Stimulated activated CD4-positive, alpha-beta T cell treated with anti-CD3 and anti-CD28 coated beads, Interleukin-4, amount 100 ng/mL, for 48 hours (primary cell): Measurements from ENCODE around the gene AFAP1L1.
"Not testable (repeated sequence)": the region's sequence is repeated elsewhere in the genome, so short reads cannot be mapped to it uniquely, and the experiment has no call there.

Source experiments
- DNase-seq, 2 donors: peaks; one replicate each; pipeline ENCODE4 v3.0.0-alpha.2; 2020; ENCODE audit warnings: low read depth in 2 of 2

The AFAP1L1 gene

DNA sequence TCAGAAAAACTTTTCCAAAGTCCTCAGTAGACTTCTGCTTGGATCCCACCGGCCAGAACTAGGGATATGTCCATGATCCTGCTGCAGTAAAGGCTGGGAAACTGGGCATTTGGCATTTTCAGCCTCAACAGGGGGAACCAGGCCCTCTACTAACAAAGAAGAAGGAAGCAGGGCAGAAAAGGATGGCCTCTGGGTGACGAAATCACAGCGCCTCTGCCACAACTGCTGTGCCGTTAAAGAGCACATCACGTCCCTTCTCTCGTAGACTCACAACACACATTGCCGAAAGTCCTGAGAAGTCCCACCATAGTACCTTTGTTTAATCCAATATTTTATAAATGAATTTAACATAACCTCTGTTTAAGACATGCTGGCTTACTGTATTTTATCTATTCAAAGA lies 10.4 kb upstream of the AFAP1L1 start:
- no peak for DNase-seq

DNA sequence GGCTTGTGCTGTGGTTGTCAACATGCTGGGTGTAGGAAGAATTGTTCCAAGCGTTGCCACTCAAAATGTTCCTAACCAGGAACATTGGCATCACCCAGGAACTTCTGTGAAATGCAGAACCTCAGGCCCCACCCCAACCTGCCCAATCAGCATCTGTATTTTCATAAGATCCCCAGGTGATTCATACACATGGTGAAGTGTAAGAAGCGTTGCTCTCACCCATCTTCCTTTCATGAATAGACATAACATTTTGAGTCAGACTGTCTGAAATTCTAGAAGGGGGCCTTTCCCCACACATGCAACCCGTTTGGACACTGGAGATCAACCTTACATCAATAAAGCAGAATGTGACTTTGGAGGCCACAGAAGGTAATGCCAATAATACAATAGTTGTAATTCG lies 9.3 kb upstream of the AFAP1L1 start:
- no peak for DNase-seq

DNA sequence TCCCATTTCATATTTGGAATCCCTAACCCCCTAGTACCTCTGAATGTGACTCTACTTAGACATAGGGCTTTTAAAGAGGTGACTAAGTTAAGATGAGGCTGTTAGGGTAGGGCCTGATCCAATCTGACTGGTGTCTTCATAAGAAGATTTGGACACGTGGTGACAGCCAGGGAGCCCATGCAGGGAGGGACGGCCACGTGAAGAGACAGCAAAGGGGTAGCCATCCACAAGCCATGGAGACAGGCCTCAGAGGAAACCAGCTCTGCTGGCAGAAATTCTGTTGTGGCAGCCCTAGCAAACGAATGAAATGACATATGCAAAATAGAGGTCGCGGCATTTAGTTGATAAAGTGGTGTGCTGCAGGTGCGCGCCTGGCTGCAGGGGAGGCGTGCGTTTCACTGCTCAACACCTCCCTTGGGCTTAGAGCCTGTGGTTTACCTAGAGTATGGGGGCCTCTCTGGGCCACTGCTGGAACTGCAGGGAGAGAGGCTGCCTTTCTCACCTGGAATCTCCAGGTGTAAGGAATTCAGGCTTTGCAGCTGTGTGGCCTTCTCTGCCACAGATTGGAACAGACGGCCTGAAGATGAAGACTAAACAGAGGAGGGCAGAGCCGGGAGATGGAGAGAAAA lies 7.1 kb upstream of the AFAP1L1 start:
- DNase-seq = no peak

DNA sequence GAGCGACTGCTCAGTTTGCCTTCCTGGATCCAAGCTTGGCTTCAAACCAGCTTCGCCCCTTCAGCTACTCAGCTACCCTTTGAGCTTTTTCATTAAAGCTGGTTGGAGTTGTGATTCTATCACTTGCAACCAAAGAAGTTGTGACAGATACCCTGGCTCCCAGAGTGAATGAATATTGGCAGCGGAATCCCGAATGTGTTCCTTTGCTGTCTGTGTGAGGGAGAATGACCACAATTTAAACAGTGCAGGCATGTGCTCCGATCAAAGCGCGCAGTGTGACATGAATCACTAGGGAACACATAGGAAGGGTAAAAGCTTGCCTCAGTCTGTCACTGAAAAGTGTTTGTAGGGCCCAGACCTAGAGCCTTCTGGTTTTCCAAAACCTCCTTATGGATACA lies 6.6 kb upstream of the AFAP1L1 start:
- DNase-seq = no peak

DNA sequence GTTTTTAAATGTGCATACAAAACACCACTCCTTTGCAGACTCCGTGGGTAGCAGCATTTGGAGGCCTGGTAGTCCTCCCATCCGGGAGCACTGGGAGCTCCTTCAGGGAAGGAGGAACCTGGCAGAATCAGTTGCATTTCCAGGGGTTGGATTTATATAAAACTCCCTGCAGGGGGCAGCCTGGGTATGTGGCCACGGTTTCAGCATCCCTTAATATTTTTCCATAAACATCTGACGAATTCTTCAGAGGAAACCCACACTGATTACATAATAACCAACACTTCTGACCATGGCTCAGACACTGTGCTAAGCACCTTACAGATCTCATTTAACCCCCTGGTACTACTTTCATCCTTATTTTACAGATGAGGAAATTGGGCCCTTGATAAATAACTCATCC lies 6.1 kb upstream of the AFAP1L1 start:
- no peak for DNase-seq

DNA sequence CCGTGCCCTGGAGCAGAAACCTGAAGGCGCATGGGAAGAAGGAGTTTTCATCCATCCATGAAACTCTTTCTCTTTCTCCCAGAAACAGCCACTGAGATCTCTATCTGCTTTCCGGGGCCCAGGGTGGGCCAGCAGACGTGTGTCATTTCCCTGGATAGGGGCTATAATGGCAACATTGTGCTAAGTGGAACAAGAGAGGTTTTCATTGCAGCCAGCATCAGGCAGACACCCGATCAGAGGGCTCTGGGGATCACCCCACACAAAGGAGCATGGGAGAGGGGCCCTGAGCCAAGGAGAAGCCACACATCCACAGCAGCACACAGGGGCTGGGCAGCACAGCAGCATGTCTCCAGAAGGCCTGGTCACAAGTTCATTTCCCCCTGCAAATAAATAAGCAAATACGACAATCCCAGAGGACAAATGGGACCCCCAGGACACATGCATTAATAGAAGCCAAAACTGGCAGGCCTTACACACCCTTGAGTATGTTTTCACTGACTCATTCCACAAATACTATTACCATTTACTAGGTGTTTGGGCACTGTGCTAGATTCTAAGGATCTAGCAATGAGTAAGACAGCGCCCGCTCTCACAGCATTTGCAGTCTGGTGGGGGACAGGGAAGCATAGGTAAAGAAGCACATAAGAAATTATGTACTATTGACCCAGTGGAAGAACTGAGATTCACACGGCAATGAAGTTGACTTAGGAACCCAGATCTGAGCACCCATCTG lies 4.3 kb upstream of the AFAP1L1 start:
- no peak for DNase-seq

DNA sequence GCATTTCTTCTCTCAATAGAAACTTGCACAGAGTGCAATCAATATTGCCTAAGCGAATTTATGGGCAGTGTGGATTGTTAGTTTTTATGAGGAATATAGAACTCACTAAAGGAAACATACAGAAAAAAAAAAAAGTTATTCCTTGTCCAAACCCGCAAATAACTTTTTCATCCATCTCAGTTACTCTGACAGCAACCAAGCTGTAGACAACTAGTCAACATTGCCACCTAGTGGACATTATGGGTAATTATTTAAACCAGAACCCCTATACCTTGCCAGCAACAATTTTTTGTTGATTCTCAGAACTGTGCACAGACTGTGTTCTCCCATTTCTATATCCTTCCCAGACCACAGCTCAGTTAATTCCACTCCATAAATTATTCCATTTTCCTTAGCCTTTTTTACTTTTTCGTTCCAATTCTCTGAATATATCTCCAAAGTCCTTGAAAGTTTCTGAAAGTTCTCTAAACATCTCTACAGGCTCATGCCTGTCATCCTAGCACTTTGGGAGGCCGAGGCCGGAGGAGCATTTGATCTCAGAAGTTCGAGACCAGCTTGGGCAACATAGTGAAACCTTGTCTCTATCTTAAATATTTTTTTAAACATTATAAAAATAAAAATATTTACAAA lies 2.6 kb upstream of the AFAP1L1 start:
- DNase-seq = no peak

DNA sequence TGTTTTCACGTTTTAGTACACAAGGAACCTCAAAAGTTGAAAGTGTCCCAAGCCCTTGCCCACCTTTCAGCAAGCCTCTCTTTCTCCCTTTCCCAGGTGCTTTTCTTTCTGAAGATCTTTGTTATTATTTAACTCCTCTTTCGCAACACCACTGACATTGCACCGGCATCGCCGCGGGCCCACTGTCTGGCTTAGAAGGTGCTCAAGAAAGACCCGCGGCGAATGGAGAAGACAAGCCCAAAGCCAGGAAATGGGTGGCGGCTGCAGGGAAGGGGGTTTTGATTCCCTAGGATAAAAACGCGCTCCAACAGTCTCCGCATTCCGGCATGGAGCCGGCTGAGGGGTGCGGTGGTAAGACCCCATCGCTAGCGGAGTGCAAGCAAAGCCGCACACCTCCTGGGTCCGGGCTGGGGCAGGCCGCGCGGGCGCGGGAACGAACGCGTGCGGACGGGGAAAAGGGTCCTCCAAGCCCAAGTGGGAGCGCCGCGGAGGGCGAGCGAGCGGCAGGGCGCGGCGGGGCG lies 404 bp upstream of the AFAP1L1 start:
- DNase-seq = no peak

DNA sequence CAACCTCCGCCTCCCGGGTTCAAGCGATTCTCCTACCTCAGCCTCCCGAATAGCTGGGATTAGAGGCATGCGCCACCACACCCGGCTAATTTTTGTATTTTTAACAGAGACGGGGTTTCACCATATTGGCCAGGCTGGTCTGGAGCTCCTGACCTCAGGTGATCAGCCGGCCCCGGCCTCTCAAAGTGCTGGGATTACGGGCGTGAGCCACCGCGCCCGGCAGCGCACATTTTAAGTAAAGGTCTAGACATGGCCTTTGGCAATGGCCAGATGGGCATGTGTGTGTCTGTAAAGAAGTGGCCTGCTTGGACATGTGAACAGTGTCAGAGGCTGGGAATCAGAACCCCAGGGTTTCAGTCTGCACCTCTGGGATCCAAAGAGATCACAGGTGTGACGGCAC lies 1.1 kb downstream of the AFAP1L1 start:
- not testable (repeated sequence) for DNase-seq

DNA sequence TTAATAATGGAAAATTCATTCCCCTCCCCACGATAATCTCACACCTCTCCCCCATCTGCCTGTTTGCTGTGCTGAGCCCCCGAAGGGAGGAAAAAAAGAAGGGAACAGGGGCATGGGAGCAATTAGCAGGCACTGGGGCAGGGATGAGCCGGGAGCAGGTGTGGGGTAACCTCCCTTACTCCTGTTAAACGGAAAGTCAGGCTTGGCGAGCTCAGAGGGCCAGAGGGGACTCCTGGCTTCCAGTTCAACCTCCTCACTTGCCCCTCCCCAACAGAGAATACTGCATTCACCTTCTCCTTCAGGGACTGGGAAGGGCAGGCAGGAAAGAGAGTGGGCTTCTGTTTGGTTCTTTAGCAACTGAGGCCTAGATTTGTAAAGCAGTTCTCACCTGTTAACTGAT lies 1.6 kb downstream of the AFAP1L1 start:
- DNase-seq = no peak

DNA sequence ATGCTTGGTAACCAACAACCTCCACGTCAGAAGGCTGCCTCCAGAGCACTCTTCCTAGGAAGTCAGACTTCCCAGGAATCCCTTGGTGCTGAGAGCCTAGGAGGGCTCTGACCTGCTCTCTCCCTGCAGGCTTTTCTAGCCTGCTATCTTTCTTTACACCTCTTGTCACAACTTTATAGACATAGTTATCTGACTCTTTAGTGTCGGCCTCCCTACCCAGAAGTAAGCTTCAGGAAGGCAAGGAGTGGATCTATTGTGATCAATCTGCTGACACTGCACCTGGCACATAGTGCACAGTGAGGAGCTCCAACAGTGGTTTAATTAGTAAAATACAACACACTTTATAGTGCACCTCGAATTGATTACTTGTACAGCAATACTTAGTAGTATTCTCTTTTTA lies 2.3 kb downstream of the AFAP1L1 start:
- DNase-seq = no peak

DNA sequence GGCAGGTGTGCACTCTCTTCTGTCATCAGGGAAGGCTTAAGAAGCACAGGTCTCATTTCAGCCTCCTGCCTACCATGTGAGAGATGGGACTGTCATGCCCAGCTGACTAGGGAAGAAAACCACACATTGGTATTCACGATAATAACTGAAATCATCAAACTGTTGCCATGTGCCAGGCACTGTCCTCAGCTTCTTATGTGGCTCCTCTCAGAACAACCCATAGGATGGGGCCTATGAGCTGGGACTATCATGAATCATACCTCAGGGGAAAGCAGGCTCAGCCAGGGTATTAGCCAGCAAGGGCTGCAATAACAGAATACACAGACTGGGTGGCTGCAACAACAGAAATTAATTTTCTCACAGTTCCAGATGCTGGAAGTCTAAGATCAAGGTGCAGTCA lies 3.3 kb downstream of the AFAP1L1 start:
- no peak for DNase-seq

DNA sequence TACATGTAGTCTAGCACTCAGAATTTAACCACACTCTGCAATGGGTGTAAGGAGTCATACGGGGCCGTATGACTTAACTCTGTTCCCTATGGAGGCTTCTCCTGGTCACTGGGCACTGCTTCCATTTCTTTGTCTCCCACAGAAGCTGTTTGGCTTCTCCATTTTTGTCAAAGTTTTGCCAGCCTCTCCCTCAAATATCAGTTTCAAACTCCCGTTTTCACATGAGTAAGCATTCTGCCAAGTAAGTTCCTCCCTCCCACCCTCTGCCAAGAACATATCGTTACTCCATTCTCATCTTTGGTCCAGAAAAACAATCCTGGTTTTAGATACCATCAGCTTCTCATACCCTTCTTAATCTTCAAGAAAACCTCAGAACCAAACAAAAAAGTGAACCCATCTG lies 6.1 kb downstream of the AFAP1L1 start:
- no peak for DNase-seq

DNA sequence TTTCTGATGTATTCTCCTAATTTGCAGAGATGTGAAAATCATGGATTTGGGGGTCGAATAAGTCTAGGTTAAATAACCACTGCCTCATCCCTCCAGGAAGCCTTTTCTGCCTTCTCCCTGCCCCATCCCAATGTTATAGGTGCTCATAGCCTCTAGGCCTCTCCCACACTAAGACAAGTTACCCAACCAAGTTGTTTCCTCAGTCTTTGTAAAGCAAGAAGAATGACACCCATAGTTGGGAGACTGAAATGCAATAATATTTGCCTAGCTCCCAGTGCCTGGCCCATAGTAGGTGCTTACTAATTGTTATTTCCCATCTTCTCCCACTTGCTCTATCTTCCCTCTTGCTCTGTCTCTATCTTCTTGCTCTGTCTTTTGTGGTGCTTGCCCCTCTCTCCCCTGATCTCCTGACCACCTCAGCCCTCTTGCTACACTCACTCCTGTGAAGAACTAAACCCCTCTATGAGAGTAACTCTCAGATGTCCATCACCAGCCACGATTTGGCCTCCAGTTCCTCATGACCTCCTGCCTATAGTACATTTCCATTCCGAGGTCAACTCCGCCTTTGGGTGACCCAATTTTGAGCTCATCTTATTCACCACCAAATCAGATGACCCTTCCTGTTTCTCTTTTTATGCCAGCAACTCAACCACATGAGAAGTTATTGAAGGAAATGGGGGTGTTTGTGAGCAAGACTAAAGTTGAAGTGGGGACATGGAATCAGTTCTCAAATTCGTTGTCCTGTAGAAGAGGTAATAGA lies 7.0 kb downstream of the AFAP1L1 start:
- no peak for DNase-seq

DNA sequence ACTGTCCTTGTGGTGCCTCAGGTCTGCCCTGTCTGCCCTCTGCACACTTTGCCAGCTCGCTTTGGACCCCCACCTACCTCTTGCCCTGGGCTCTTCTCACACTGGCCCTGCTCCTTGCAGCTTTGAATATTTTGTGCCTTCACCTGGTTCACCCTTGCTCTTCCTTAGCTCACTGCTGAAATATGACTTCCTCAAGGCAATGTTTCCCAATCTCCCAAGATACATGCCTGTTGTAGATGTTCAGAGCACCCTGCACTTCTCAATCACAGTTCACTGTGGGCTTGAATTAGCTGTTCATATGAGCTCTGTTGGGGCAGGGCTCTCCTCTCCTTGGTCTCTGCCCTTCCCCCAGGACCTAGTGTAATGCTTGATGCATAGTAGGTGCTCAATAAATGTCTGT lies 8.0 kb downstream of the AFAP1L1 start:
- DNase-seq = no peak

DNA sequence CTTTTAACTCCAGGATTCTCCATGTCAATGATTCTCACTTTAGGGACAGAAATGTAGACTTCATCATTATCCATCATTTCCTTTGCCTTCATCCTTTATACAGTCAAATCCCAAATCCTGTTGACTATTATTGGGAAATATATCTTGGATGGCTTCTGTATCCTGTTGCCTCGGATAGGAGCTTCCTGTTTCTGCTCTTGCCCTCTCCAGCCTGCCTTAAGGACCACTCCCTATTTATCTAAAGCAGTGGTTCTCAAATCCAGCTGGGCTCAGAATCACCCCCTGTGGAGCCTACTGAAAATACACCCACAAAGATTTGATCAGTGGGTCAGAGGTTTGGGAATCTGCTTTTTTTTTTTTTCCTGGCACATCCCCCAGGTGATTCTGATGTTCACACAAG lies 8.5 kb downstream of the AFAP1L1 start:
- DNase-seq = no peak

DNA sequence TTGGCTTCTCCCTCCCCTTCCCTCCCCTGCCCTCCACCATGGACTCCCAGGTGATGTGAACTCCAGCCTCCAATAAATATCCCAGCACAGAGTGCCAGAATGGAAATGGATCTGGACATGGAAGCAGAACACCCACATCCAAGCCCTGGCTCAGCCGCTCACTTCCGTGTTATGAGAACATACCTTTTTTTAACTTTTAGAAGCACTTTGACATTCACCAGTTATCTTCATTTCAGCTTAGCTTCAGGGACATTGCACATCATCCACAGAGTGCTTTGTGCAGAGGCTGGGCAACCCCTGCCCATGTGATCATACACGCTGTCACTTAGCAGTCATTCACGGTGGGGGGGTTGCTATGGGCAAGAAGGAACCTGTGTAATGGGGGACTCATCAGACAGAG lies 9.1 kb downstream of the AFAP1L1 start:
- no peak for DNase-seq

DNA sequence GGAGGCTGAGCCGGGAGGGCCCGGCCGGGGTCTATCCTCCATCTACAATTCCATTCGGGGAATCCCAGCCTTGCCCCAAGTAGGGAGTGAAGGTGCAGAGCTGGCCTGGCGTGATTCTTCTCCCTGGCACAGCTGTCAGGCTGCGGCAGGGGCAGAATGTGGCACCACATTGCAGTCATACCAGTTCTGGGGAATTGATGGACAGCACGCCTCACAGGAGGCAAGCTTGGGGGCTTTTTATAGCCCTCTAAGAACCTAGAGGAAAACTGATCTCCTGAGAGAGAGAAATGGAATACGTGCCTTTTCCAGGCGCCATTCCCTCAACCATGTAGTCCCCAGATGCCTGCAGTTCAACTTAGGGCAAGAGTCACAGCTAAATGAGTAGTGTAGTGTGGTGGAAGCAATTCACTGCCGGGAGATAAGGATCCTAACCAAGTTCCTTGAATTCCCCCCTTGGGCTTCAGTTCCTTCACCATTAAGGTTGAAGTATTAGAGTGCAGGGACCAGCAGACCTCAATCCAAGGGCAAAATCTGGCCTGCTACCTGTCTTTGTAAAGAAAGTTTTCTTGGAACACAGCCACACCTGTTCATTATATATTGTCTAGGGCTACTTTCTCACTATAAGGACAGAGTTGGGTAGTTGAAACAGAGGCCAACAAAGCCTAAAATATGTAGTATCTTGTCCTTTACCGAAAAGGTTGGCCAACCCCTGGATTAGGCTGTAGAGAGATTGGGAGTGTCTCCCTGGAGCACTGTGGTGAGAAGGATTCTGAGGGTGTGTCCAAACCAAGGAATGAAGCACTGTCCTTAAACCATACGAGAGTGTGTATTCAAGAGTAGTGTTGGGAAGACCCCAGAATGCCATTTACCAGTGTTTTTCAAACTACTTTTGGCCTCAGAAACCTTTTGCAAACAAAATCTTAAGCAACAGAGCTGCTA lies 10.6 kb downstream of the AFAP1L1 start:
- DNase-seq = no peak

DNA sequence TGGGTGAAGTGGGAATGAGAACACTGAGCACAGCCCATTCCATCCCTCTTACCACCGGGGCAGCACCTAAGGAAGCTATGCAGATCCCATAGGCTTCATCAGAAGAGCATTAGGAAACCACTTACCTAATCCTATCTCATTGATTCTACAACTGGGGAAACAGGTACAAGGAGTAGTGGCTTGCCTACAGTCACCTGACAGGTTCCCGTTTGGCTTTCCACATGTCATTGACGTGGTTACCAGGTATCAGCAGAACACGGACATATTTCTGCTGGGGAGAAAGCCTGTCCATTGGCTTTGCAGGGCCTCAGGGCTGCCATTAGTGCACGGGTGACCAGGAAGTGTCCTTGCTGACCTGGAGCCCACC lies 11.3 kb downstream of the AFAP1L1 start:
- no peak for DNase-seq

DNA sequence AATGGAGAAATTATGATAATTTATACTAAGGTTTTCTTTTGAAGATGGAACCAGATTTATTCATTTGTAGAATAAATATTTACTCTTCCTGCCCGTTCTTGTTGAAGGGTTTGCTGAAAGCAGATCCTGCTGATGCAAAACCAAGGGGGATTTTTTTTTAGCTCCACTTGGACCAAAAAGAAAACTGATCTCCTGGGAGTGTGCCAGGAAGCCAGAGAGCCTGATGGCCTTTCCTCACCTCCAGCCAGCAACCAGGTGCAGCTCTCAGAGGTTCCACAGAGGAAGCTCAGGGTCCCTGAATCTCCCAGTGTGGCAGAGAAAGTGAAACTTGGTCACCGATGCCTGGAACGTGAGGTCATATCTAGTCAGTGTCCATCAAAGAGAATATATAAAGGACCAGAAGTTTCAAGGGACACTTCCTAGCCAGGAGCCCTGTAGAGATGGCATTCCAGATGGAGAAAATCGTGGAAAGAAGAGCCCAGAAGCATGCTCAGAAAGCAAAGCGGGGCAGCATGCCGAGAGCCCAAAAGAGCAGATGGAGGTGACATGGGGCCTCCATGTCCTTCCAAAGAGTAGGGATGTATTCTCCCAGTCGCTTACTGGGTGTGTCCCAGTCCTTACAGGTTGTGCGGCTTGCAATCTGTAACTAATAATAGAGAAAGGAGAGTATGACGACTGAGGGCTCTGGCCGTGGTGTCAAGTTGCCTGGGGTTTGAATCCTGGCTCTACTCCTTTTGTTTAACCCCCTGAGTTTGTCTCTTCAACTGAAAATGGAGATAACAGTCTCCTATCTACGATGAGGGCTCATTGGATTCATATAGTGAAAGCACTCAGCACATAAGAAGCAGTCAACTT lies 12.2 kb downstream of the AFAP1L1 start:
- no peak for DNase-seq
